VCaP (cell line): ENCODE data around the gene LMBRD2.

Experiments
- H3K27ac ChIP-seq: fragments of 450-650 bp; 2 replicates; pipeline ENCODE4 v1.5.1; 2017
- CTCF ChIP-seq: fragments of 450-650 bp; conservative IDR thresholded peaks from 2 replicates; pipeline ENCODE4 v1.5.1; 2017; ENCODE audit warnings: mild to moderate bottlenecking, moderate library complexity

LMBRD2 gene

GRCh38 chr5:36056422-36056821 is 95.3 kb downstream of the LMBRD2 start:
- TF ChIP-seq CTCF, result no peak
- no peak overlapping the region for H3K27ac ChIP-seq

- H3K27ac ChIP-seq, result no peak overlapping the region
- TF ChIP-seq CTCF, result no peak
Measured at GRCh38 chr5:36055984-36056383, 95.7 kb downstream of the LMBRD2 start.

GRCh38 chr5:36054647-36055046 is 97.0 kb downstream of the LMBRD2 start:
- no peak for TF ChIP-seq CTCF

GRCh38 chr5:36052538-36052937 is 99.1 kb downstream of the LMBRD2 start:
- no peak for TF ChIP-seq CTCF
- no peak overlapping the region for H3K27ac ChIP-seq

More at GRCh38 chr5:36054647-36055046, 97.0 kb downstream of the LMBRD2 start:
- no peak overlapping the region for H3K27ac ChIP-seq

- no peak for TF ChIP-seq CTCF
- no peak overlapping the region for H3K27ac ChIP-seq
Measured at GRCh38 chr5:36049949-36050348, 101.7 kb downstream of the LMBRD2 start.
